NCI-H1105 (cell line): ENCODE data around the gene MAP3K5.
"Not testable (repeated sequence)": the region's sequence is repeated elsewhere in the genome, so short reads cannot be mapped to it uniquely, and the experiment has no call there.

Experiments
- DNase-seq: peaks from one replicate; lab custom pipeline; 2025; lab: John Stamatoyannopoulos, UW

Gene MAP3K5

GRCh38 chr6:136793363-136793762, 1.1 kb upstream of the MAP3K5 start:
- DNase-seq, result no peak

- peak; percentile 76 for DNase-seq
Observed at GRCh38 chr6:136792095-136792409, 225 bp downstream of the MAP3K5 start.

GRCh38 chr6:136791296-136792094, 782 bp downstream of the MAP3K5 start:
- DNase-seq, result peak; percentile 50

- DNase-seq, result no peak
Observed at GRCh38 chr6:136790411-136791295, 1.6 kb downstream of the MAP3K5 start.

GRCh38 chr6:136789440-136789839, 2.8 kb downstream of the MAP3K5 start:
- DNase-seq, result not testable (repeated sequence)

GRCh38 chr6:136788069-136788902, 4.0 kb downstream of the MAP3K5 start:
- DNase-seq, result no peak

- no peak for DNase-seq
Observed at GRCh38 chr6:136787726-136788068, 4.6 kb downstream of the MAP3K5 start.

GRCh38 chr6:136786658-136787057, 5.6 kb downstream of the MAP3K5 start:
- DNase-seq, result no peak

- DNase-seq, result no peak
Observed at GRCh38 chr6:136784910-136785746, 7.1 kb downstream of the MAP3K5 start.

GRCh38 chr6:136784271-136784664, 8.0 kb downstream of the MAP3K5 start:
- no peak for DNase-seq

GRCh38 chr6:136783495-136784270, 8.6 kb downstream of the MAP3K5 start:
- no peak for DNase-seq

- no peak for DNase-seq
Observed at GRCh38 chr6:136783021-136783420, 9.3 kb downstream of the MAP3K5 start.

GRCh38 chr6:136782021-136782770, 10.1 kb downstream of the MAP3K5 start:
- DNase-seq, result no peak

GRCh38 chr6:136780972-136781371, 11.3 kb downstream of the MAP3K5 start:
- no peak for DNase-seq

GRCh38 chr6:136779682-136780081, 12.6 kb downstream of the MAP3K5 start:
- DNase-seq, result no peak

- no peak for DNase-seq
Observed at GRCh38 chr6:136777651-136778050, 14.6 kb downstream of the MAP3K5 start.

- DNase-seq, result no peak
Observed at GRCh38 chr6:136775548-136775947, 16.7 kb downstream of the MAP3K5 start.

- DNase-seq, result no peak
Observed at GRCh38 chr6:136775081-136775480, 17.2 kb downstream of the MAP3K5 start.

GRCh38 chr6:136774228-136775041, 17.8 kb downstream of the MAP3K5 start:
- DNase-seq, result no peak
